ENCODE data around the gene MTERF1. TPM values are rescaled to one million over a fixed set of nuclear protein-coding genes. Genes with fewer than 3 reads are reported as not detected.
A peak's percentile ranks its signal among the peaks of the same experiment; 100 is the strongest.
"Not testable (repeated sequence)": the region's sequence is repeated elsewhere in the genome, so short reads cannot be mapped to it uniquely, and the experiment has no call there.

MTERF1 gene
- 10 to 100 TPM; 20.4 to 21.3 TPM for total RNA-seq

GRCh38 chr7:91880413-91881241 is at the start of gene MTERF1:
MTERF1 (minus strand) TSS chr7:91880702; CDS start chr7:91880083, 619 bp downstream.
- H3K27ac Mint-ChIP-seq = peak within 1 kb of the TSS; percentile 85
- DNase-seq = peak; percentile 91
- peak within 1 kb of the TSS; percentile 94 for H3K4me3 Mint-ChIP-seq
- H3K36me3 Mint-ChIP-seq = peaks cover 24% of the 10 kb centered on the region
- peaks cover 24% of the 10 kb centered on the region for H3K4me1 Mint-ChIP-seq
- no peaks in the 10 kb centered on the region for H3K27me3 Mint-ChIP-seq
- H3K9me3 Mint-ChIP-seq = no peaks in the 10 kb centered on the region

GRCh38 chr7:91929463-91929862 is 49.0 kb upstream of the MTERF1 start:
- peak overlapping the region; percentile 35 for H3K27ac Mint-ChIP-seq
- no peak for DNase-seq
- no peak overlapping the region for H3K4me3 Mint-ChIP-seq
- H3K4me1 Mint-ChIP-seq = peaks cover 9% of the 10 kb centered on the region
- H3K36me3 Mint-ChIP-seq = peaks cover 4% of the 10 kb centered on the region
- peaks cover 7% of the 10 kb centered on the region for H3K9me3 Mint-ChIP-seq
- no peaks in the 10 kb centered on the region for H3K27me3 Mint-ChIP-seq

GRCh38 chr7:91927912-91928311 is 47.4 kb upstream of the MTERF1 start:
- peaks cover 7% of the 10 kb centered on the region for H3K9me3 Mint-ChIP-seq
- H3K27me3 Mint-ChIP-seq = no peaks in the 10 kb centered on the region
- peaks cover 9% of the 10 kb centered on the region for H3K4me1 Mint-ChIP-seq
- peaks cover 4% of the 10 kb centered on the region for H3K36me3 Mint-ChIP-seq
- no peak overlapping the region for H3K27ac Mint-ChIP-seq
- DNase-seq = no peak
- no peak overlapping the region for H3K4me3 Mint-ChIP-seq

GRCh38 chr7:91922857-91923256 is 42.4 kb upstream of the MTERF1 start:
- no peak for DNase-seq
- Mint-ChIP-seq H3K36me3 (no peaks in the 10 kb centered on the region), H3K27ac (no peak overlapping the region), H3K9me3 (peaks cover 4% of the 10 kb centered on the region), H3K4me1 (no peaks in the 10 kb centered on the region), H3K27me3 (peaks cover 4% of the 10 kb centered on the region), H3K4me3 (no peak overlapping the region)

- no peak overlapping the region for H3K27ac Mint-ChIP-seq
- H3K27me3 Mint-ChIP-seq = peaks cover 12% of the 10 kb centered on the region
- no peak overlapping the region for H3K4me3 Mint-ChIP-seq
- H3K9me3 Mint-ChIP-seq = no peaks in the 10 kb centered on the region
- DNase-seq = no peak
- no peaks in the 10 kb centered on the region for H3K36me3 Mint-ChIP-seq
- H3K4me1 Mint-ChIP-seq = peaks cover 2% of the 10 kb centered on the region
Measured at GRCh38 chr7:91918356-91918755, 37.9 kb upstream of the MTERF1 start.

- Mint-ChIP-seq H3K36me3 (no peaks in the 10 kb centered on the region), H3K4me1 (peaks cover 2% of the 10 kb centered on the region), H3K27me3 (peaks cover 12% of the 10 kb centered on the region), H3K27ac (no peak overlapping the region), H3K4me3 (no peak overlapping the region), H3K9me3 (no peaks in the 10 kb centered on the region)
- DNase-seq = no peak
Measured at GRCh38 chr7:91916051-91916440, 35.5 kb upstream of the MTERF1 start.

GRCh38 chr7:91915401-91916050 is 35.0 kb upstream of the MTERF1 start:
- Mint-ChIP-seq H3K27me3 (peaks cover 12% of the 10 kb centered on the region), H3K4me3 (no peak overlapping the region), H3K4me1 (peaks cover 2% of the 10 kb centered on the region), H3K36me3 (no peaks in the 10 kb centered on the region), H3K9me3 (no peaks in the 10 kb centered on the region), H3K27ac (no peak overlapping the region)
- no peak for DNase-seq

- H3K9me3 Mint-ChIP-seq = no peaks in the 10 kb centered on the region
- no peak overlapping the region for H3K27ac Mint-ChIP-seq
- DNase-seq = no peak
- H3K4me3 Mint-ChIP-seq = no peak overlapping the region
- H3K4me1 Mint-ChIP-seq = peaks cover 2% of the 10 kb centered on the region
- H3K27me3 Mint-ChIP-seq = peaks cover 18% of the 10 kb centered on the region
- no peaks in the 10 kb centered on the region for H3K36me3 Mint-ChIP-seq
Measured at GRCh38 chr7:91913612-91914011, 33.1 kb upstream of the MTERF1 start.

- H3K9me3 Mint-ChIP-seq = peaks cover 1% of the 10 kb centered on the region
- peaks cover 18% of the 10 kb centered on the region for H3K27me3 Mint-ChIP-seq
- no peak overlapping the region for H3K4me3 Mint-ChIP-seq
- no peaks in the 10 kb centered on the region for H3K36me3 Mint-ChIP-seq
- H3K27ac Mint-ChIP-seq = no peak overlapping the region
- H3K4me1 Mint-ChIP-seq = peaks cover 2% of the 10 kb centered on the region
- DNase-seq = no peak
Measured at GRCh38 chr7:91912494-91912893, 32.0 kb upstream of the MTERF1 start.

- DNase-seq = no peak
- no peak overlapping the region for H3K4me3 Mint-ChIP-seq
- H3K27me3 Mint-ChIP-seq = peaks cover 14% of the 10 kb centered on the region
- H3K9me3 Mint-ChIP-seq = peaks cover 1% of the 10 kb centered on the region
- H3K4me1 Mint-ChIP-seq = peaks cover 2% of the 10 kb centered on the region
- no peaks in the 10 kb centered on the region for H3K36me3 Mint-ChIP-seq
- no peak overlapping the region for H3K27ac Mint-ChIP-seq
Measured at GRCh38 chr7:91911121-91911520, 30.6 kb upstream of the MTERF1 start.

- peaks cover 14% of the 10 kb centered on the region for H3K27me3 Mint-ChIP-seq
- DNase-seq = no peak
- H3K4me3 Mint-ChIP-seq = no peak overlapping the region
- no peak overlapping the region for H3K27ac Mint-ChIP-seq
- H3K9me3 Mint-ChIP-seq = peaks cover 1% of the 10 kb centered on the region
- H3K36me3 Mint-ChIP-seq = no peaks in the 10 kb centered on the region
- H3K4me1 Mint-ChIP-seq = no peaks in the 10 kb centered on the region
Measured at GRCh38 chr7:91910171-91910570, 29.7 kb upstream of the MTERF1 start.

GRCh38 chr7:91899563-91899962 is 19.1 kb upstream of the MTERF1 start:
- no peaks in the 10 kb centered on the region for H3K36me3 Mint-ChIP-seq
- no peak overlapping the region for H3K4me3 Mint-ChIP-seq
- DNase-seq = no peak
- H3K9me3 Mint-ChIP-seq = no peaks in the 10 kb centered on the region
- no peaks in the 10 kb centered on the region for H3K4me1 Mint-ChIP-seq
- H3K27me3 Mint-ChIP-seq = peaks cover 3% of the 10 kb centered on the region
- no peak overlapping the region for H3K27ac Mint-ChIP-seq

- H3K4me1 Mint-ChIP-seq = no peaks in the 10 kb centered on the region
- no peak for DNase-seq
- no peak overlapping the region for H3K27ac Mint-ChIP-seq
- H3K9me3 Mint-ChIP-seq = no peaks in the 10 kb centered on the region
- peaks cover 6% of the 10 kb centered on the region for H3K27me3 Mint-ChIP-seq
- H3K36me3 Mint-ChIP-seq = no peaks in the 10 kb centered on the region
- no peak overlapping the region for H3K4me3 Mint-ChIP-seq
Measured at GRCh38 chr7:91898240-91898992, 17.9 kb upstream of the MTERF1 start.

GRCh38 chr7:91894781-91895480 is 14.4 kb upstream of the MTERF1 start:
- Mint-ChIP-seq H3K27me3 (peaks cover 10% of the 10 kb centered on the region), H3K36me3 (no peaks in the 10 kb centered on the region), H3K4me3 (no peak overlapping the region), H3K9me3 (no peaks in the 10 kb centered on the region), H3K4me1 (no peaks in the 10 kb centered on the region), H3K27ac (no peak overlapping the region)
- DNase-seq = no peak

GRCh38 chr7:91893699-91894098 is 13.2 kb upstream of the MTERF1 start:
- H3K36me3 Mint-ChIP-seq, H3K27ac Mint-ChIP-seq, DNase-seq, H3K4me1 Mint-ChIP-seq, H3K4me3 Mint-ChIP-seq, H3K9me3 Mint-ChIP-seq: not testable (repeated sequence)
- H3K27me3 Mint-ChIP-seq = peaks cover 10% of the 10 kb centered on the region

Measured in activated naive CD8-positive, alpha-beta T cell treated with anti-CD3 and anti-CD28 coated beads for 36 hours (primary cell).